Glomerular visceral epithelial cell (primary cell): ENCODE results near the gene STAG2.
A peak's percentile ranks its signal among the peaks of the same experiment; 100 is the strongest.

Source experiments
- DNase-seq: peaks from one replicate; pipeline ENCODE4 v3.0.0-alpha.2; 2016; ENCODE audit errors: extremely low spot score

STAG2 gene

GRCh38 chrX:123975180-123975579, 13.7 kb downstream of the STAG2 start:
- peak; percentile 32 for DNase-seq

DNA sequence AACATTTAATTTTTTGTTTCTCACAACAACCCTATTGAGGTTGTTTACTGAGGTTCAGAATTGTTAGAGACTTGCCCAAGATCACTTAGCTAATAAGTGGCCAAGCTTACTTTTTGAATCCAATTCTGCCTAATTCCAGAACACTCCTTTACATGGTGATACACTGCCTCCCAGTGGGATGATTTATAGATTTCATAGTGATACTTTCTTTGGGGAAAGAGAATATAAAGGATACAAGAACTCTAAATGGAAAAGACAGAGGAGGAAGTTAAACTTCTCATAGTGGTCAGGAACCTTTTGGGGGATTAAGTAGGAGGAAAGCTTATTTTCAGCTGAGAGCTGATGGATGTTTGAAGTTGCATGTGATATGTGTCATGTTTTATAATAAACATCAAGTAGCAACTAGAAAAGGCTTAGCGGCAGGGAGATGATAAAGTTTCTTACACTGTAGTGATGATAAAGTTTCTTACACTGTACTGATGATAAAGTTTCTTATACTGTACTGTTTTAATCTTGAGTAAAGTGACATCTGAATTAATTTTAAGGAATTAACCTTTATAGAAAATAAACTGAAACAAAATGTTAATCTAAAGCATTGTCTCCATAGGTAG, 15.3 kb downstream of the STAG2 start:
- peak; percentile 35 for DNase-seq

- DNase-seq = no peak
These were observed 21.7 kb downstream of the STAG2 start for GRCh38 chrX:123983240-123983639.

DNA sequence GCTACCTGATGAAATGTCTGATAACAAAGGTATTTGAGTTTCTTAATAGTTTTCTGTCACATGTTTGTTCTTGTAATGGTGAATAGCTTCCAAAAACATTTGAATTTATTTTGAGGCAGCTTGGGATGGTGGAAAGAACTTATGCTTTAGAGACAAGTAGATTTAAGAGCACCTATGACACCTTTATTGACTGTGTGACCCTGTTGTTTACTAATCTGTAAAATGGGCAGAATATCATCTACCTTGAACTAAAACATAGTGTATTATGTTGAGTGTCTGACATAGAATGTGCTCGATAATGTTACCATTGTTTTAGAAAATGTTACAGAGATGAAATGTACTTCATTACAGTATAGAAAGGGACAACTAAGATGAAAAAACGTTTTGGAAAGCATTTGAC, 24.9 kb downstream of the STAG2 start:
- no peak for DNase-seq

DNA sequence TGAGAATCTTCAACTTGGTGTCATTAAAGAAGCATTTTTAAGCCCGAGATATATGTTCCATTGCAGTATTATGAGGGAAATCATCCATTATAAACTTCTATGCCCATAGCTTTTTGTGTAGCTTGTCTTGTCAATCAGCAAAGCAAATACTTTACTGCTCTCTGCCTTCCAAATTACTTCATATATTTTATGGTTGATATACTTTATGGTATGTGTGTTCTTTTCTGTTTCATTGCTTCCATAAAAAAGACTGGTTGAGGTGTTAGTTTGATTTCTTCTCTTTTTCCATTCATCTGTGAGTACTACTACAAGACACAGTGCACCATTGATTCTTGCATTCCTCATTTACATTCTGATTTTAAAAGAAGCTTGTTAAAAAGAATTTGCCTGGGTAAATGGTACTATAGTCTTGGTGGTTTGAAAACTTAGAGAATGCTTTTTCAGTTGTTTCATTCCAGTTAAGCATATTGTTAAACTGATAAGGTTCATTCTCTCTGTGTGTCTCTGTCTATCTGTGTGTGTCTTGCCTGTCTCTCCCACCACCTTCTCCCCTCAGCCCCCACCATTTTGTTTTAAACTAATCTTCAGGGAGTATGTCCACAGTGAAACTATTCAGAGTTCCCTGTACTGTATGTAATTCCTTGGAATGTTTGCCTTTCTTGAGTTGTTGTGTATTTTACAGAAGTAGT, 27.1 kb downstream of the STAG2 start:
- DNase-seq = peak; percentile 5

GRCh38 chrX:123989235-123989634, 27.7 kb downstream of the STAG2 start:
- no peak for DNase-seq

- DNase-seq = no peak
These were observed 28.7 kb downstream of the STAG2 start for GRCh38 chrX:123990169-123990568.

DNA sequence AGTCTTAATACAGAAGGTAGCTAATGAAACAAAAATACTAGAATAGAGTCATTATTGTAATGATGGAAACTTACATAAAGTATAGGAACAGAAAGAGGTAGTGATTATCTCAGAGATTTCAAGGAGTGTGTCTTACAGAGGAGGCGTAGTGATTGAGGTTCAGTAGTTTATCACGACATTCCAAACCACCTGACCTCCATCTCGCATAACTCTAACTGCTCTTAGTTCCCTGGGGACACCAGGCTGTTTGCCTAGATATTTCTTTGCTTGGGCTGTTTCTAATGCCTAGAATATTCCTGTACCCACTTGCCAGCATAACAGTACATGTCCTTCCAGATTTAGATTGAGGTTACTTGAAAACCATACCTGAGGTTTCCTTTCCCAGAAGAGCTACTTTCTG, 29.1 kb downstream of the STAG2 start:
- DNase-seq = no peak

- DNase-seq = peak; percentile 34
These were observed 31.8 kb downstream of the STAG2 start for GRCh38 chrX:123993326-123993725.

DNA sequence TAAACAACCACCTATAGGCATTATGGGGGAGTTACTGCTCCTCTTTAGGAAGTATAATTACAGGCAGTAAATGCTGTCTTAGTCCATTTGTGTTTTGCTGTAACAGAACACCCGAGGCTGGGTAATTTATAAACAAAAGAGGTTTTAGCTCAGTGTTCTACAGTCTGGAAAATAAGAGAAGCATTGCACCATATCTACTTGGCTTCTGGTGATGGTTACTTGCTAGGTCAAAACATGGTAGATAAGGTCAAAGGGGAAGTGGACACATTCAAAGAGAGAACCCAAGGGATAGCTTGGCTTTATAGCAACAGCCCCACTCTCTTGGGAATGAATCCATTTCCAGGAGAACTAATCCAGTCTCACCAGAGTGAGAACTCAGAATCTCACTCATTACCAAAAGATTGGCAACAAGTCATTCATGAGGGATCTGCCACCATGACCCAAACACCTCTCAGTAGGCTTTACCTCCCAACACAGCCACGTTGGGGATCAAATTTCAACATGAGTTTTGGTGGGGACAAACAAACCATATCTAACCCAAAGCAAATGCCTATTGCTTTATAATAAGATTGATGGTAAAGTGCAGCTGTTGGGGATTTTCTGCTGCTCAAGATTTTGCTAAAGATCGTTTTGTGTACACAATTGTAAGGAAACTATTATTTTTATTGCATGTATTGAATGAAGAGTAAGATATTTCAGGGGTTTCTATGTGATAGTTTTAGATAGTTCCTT, 32.6 kb downstream of the STAG2 start:
- DNase-seq = no peak

DNA sequence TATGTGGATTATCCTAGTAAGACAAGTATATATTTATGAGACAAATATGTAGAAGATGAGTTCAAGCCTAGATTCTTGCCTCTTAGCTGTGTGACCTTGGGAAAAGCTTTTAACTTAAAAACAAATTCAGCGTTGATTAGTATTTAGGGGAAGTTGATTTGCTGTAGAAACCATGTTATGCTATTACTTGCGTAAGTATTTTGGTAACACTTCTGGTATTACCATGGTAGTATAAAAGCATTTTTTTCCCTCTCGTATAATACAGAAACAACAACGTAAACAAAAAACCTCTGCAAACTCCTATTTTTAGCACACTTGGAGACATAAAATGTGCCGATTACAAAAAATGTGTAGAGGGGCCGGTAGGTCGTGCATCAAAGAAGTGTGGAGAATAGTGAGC, 33.2 kb downstream of the STAG2 start:
- DNase-seq = no peak

- no peak for DNase-seq
These were observed 40.1 kb downstream of the STAG2 start for GRCh38 chrX:124001581-124001980.

DNA sequence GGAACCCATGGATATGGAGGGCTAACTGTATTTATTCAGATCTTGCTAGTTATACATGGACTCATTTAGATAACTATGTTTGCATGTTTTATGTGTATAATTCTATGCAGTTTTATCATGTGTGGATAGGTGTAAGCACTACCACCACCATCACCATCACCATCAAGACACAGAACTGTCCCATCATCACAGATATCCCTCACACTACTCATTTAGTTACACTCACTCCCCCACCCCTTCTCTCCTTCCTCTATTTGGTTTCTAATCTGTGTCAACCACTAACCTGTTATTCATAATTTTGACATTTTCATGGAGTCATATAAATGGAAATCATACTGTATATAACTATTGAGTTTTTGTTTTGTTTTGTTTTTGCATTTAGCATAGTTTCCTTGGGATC, 43.7 kb downstream of the STAG2 start:
- DNase-seq = no peak

- no peak for DNase-seq
These were observed 48.7 kb downstream of the STAG2 start for GRCh38 chrX:124010157-124010556.

DNA sequence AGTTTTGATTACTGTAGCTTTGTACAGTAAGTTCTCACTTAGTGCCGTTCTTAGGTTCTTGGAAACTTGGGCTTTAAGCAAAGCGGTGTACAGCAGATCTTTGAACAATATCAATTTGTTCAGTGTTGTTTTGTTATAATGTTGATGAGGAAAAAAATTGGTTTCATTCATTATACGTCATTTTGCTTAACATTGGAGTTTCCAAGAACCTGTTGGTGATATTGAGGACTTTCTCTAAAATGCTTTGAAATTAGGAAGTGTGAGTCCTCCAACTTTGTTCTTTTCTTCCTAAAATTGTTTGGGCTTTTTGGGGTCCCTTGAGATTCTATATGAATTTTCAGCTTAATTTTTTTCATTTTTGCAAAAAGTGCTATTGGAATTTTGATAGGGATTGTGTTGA, 49.1 kb downstream of the STAG2 start:
- DNase-seq = no peak

DNA sequence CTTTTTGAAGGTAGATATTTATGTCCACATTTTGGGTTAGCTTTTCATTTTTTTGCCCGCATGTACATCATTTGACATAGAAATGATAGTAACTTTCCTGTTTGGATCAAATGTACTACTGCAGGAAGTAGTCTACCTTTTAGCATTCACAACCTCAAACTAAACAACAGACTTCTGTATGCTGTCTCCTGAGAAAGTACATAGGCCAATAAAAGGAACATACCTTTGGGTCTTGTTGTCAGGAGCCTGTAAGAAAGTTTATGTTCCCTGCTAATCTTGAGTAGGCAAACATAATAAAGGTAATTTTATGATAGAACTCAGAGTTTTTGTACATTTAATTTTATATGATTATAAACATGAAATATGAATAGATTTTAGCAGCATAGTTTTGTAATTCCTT, 54.2 kb downstream of the STAG2 start:
- no peak for DNase-seq

GRCh38 chrX:124016825-124017224, 55.3 kb downstream of the STAG2 start:
- DNase-seq = no peak

DNA sequence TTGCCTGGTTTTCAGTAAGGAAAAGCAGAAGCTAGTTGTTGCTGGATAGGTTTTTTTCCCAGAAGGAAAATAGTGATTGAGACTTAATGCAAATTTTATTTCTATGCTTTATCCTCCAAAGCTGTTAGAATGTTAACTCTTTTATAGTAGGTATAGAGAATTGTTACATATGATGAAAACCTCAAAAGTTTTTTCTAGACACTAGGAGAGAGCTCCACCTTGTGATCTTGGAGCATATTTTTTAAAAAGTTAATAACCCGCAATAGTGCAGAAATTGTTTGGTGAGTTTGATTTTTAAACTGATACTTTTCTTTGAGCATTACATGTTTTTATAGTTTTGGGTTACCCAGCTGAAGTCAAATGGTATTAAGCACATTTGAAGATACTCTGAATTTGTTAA, 56.5 kb downstream of the STAG2 start:
- DNase-seq = no peak

DNA sequence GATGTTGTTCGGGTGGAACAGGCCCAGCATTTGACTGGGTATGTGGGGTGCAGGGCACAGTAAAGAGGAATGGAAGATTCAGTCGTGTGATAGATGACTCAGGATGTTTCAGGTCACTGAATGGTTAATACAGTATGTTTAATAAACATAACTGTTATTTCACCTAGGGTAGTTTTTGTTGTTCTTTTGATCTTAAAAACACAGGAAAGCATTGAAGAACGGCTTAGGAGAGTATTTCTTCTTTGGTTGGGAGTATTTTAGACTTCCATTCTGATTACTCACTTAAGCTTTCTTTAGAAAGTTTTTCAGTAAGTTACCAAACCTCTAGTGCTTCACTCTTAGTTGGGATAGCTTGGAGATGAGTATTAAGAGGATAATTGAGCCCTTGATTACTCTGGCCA, 62.3 kb downstream of the STAG2 start:
- no peak for DNase-seq

GRCh38 chrX:124026529-124026928, 65.0 kb downstream of the STAG2 start:
- no peak for DNase-seq

DNA sequence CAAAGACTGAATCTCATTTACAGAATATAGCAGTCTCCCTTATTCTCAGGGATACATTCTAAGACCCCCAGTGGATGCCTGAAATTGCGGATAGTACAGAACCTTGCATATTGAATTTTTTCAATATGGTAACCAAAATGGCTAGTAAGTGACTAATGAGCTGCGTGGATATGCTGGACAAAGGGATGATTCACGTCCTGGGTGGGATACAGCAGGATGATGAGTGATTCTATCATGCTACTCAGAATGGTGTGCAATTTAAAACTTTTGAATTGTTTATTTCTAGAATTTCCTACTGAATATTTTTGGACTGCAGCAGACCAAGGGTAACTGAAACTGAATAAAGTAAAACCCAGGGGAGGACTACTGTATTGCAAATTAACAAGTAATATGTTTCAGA, 66.7 kb downstream of the STAG2 start:
- DNase-seq = no peak

GRCh38 chrX:124030520-124030919, 69.0 kb downstream of the STAG2 start:
- DNase-seq = no peak

DNA sequence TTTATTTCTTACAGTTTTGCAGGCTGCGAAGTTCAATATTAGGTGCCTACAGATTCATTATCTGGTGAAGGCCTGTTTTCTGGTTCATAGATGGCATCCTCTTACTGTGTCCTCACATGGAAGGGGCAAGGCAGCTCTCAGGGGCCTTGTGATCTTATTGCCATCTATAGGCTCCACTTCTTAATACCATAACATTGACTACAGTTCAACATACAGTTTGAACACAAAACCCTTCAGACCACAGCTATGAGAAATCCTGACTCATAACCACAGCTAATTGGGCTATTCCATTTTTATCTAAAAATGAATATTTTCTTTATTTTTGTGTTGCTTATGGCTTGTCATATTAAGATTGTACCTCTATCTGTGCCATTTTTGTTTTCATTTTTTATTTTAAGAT, 72.3 kb downstream of the STAG2 start:
- DNase-seq = peak; percentile 8
